K562 (cell line): ENCODE results near the gene ARHGAP35. TPM values are rescaled to one million over a fixed set of nuclear protein-coding genes. Genes with fewer than 3 reads are reported as not detected.

Source experiments
- ASH1L ChIP-seq: fragments of 450-650 bp; IDR thresholded peaks from 2 replicates; pipeline ENCODE4 v1.6.1; 2018; ENCODE audit warnings: borderline replicate concordance, mild to moderate bottlenecking, low read depth; ENCODE audit not compliant: partially characterized antibody
- ATF1 ChIP-seq, 2 experiments: fragments of 450-650 bp in 1 of 2; IDR thresholded peaks; 2 replicates each; pipeline ENCODE4 v1.6.1; 2016; ENCODE audit warnings: missing compliant biosample characterization in 1 of 2, missing genetic modification characterization in 1 of 2
- BMI1 ChIP-seq: fragments of 150-350 bp; IDR thresholded peaks from 2 replicates; pipeline ENCODE4 v1.6.1; 2014; ENCODE audit warnings: low read length
- CC2D1A ChIP-seq: fragments of 450-650 bp; IDR thresholded peaks from 2 replicates; pipeline ENCODE4 v1.6.1; 2017; ENCODE audit warnings: mild to moderate bottlenecking
- EP400 ChIP-seq: fragments of 450-650 bp; IDR thresholded peaks from 2 replicates; pipeline ENCODE4 v1.6.1; 2017; ENCODE audit warnings: antibody characterized with exemption, mild to moderate bottlenecking, moderate library complexity
- ETV1 ChIP-seq: fragments of 450-650 bp; conservative IDR thresholded peaks from 2 replicates; pipeline ENCODE4 v1.6.1; 2016; ENCODE audit warnings: missing genetic modification characterization, control low read depth, low read depth, missing compliant biosample characterization
- MCM2 ChIP-seq: fragments of 450-650 bp; IDR thresholded peaks from 2 replicates; pipeline ENCODE4 v1.6.1; 2017; ENCODE audit warnings: low read depth, mild to moderate bottlenecking
- RBM15 ChIP-seq: fragments of 200-400 bp; formaldehyde crosslinking; IDR thresholded peaks from 2 replicates; pipeline ENCODE4 v1.6.1; 2018; ENCODE audit warnings: mild to moderate bottlenecking, low read length, moderate library complexity; ENCODE audit not compliant: insufficient read depth
- STAT5B ChIP-seq: fragments of 250-450 bp; sonication (Bioruptor Pico); IDR thresholded peaks from 2 replicates; pipeline ENCODE4 v1.8.0; 2021; ENCODE audit warnings: mild to moderate bottlenecking, inconsistent platforms
- TFAM ChIP-seq: fragments of 250-450 bp; sonication (Bioruptor Pico); conservative IDR thresholded peaks from 2 replicates; pipeline ENCODE4 v1.5.0; 2021; ENCODE audit warnings: mild to moderate bottlenecking, moderate library complexity
- TRIM28 ChIP-seq: fragments of 450-650 bp; IDR thresholded peaks from 2 replicates; pipeline ENCODE4 v1.6.1; 2017
- ZBTB1 ChIP-seq: sonication (generic); formaldehyde crosslinking; IDR thresholded peaks from 2 replicates; pipeline ENCODE4 v1.8.1; 2023; ENCODE audit warnings: missing genetic modification reagents, low read depth, mild to moderate bottlenecking, borderline replicate concordance
- ZEB2 ChIP-seq: fragments of 450-650 bp; IDR thresholded peaks from 2 replicates; pipeline ENCODE4 v1.6.1; 2016
- ZNF146 ChIP-seq: IDR thresholded peaks from one replicate; pipeline ENCODE4 v1.6.1; 2018; ENCODE audit warnings: missing compliant biosample characterization; ENCODE audit not compliant: unreplicated experiment
- ZNF384 ChIP-seq: IDR thresholded peaks from 2 replicates; pipeline ENCODE4 v1.6.1; 2012; ENCODE audit warnings: low read depth, low read length, improper control_type of control experiment
- polyA plus RNA-seq, 8 experiments: library from polyadenylated mRNA; depleted of rRNA in 4 of 8; stranded (reverse) in 5 of 8; unstranded in 3 of 8; fragments of >200 nt; fragmentation: Nextera tagmentation in 2 of 8; fragmentation: Illumina TruSeq in 1 of 8; extraction: Ambion mirVana in 2 of 8; extraction: Trizol in 1 of 8; gene quantifications; 2 replicates each; pipeline versions ENCODE4 v1.2.1 to v1.2.3, GENCODE V29; 2011 to 2014; ENCODE audit warnings: inconsistent platforms in 1 of 8, missing spikeins in 1 of 8
- total RNA-seq, 7 experiments: library from RNA; depleted of rRNA in 6 of 7; stranded (reverse); fragments of >200 nt in 6 of 7; fragmentation: Illumina TruSeq in 2 of 7; extraction: Trizol in 2 of 7; gene quantifications; 2 replicates each; pipeline versions ENCODE4 v1.2.1 to v1.2.3, GENCODE V29; 2011 to 2021; ENCODE audit warnings: low replicate concordance in 1 of 7
- TF ChIP-seq, protein P1 (sequence below), 2 experiments: fragments of 450-650 bp in 1 of 2; sonication (generic) in 1 of 2; formaldehyde crosslinking in 1 of 2; IDR thresholded peaks; 2 replicates each; pipeline versions ENCODE4 v1.7.1 to v1.9.0; 2016 to 2022; ENCODE audit warnings: inconsistent platforms in 1 of 2, mild to moderate bottlenecking in 1 of 2, missing genetic modification reagents in 1 of 2

The ARHGAP35 gene
- total and polyA plus RNA-seq, 9 of the 15 experiments (the other 6 are each of a cell fraction or from before 2014, with no cell fraction given): 0.27 to 26.4 (median 10.2) TPM

GRCh38 chr19:46824890-46825730, 35.7 kb upstream of the ARHGAP35 start (continued):
- TF ChIP-seq RBM15 (no peak), BMI1 (no peak), ZNF384 (peak; percentile 81), STAT5B (CRISPR knock-in tag) (no peak), MCM2 (no peak), EP400 (peak; percentile 13; the same call in 1 of the 2 replicates), ZEB2 (no peak), ATF1 (CRISPR knock-in tag; IDR thresholded peaks at IDR 0.05) (no peak), ATF1 (tag; IDR thresholded peaks at IDR 0.05) (no peak), ASH1L (no peak), TFAM (CRISPR knock-in tag) (no peak), CC2D1A (0 out of 2 replicates have a peak, but pooled peaks have one; percentile 26), ZBTB1 (CRISPR knock-in tag) (no peak), ZNF146 (CRISPR knock-in tag) (no peak), TRIM28 (0 out of 2 replicates have a peak, but pooled peaks have one; percentile 26), ETV1 (tag) (no peak)
- TF ChIP-seq, protein P1, sequence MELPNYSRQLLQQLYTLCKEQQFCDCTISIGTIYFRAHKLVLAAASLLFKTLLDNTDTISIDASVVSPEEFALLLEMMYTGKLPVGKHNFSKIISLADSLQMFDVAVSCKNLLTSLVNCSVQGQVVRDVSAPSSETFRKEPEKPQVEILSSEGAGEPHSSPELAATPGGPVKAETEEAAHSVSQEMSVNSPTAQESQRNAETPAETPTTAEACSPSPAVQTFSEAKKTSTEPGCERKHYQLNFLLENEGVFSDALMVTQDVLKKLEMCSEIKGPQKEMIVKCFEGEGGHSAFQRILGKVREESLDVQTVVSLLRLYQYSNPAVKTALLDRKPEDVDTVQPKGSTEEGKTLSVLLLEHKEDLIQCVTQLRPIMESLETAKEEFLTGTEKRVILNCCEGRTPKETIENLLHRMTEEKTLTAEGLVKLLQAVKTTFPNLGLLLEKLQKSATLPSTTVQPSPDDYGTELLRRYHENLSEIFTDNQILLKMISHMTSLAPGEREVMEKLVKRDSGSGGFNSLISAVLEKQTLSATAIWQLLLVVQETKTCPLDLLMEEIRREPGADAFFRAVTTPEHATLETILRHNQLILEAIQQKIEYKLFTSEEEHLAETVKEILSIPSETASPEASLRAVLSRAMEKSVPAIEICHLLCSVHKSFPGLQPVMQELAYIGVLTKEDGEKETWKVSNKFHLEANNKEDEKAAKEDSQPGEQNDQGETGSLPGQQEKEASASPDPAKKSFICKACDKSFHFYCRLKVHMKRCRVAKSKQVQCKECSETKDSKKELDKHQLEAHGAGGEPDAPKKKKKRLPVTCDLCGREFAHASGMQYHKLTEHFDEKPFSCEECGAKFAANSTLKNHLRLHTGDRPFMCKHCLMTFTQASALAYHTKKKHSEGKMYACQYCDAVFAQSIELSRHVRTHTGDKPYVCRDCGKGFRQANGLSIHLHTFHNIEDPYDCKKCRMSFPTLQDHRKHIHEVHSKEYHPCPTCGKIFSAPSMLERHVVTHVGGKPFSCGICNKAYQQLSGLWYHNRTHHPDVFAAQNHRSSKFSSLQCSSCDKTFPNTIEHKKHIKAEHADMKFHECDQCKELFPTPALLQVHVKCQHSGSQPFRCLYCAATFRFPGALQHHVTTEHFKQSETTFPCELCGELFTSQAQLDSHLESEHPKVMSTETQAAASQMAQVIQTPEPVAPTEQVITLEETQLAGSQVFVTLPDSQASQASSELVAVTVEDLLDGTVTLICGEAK (IDR thresholded peaks at IDR 0.05): peak; percentile 87
- TF ChIP-seq, protein P1 (CRISPR knock-in tag; IDR thresholded peaks at IDR 0.05): no peak
